GM18868 (cell line): ENCODE results near the gene TPPP.
"Not testable (repeated sequence)": the region's sequence is repeated elsewhere in the genome, so short reads cannot be mapped to it uniquely, and the experiment has no call there.

Source experiments
- ATAC-seq: cut with Tn5 transposase; IDR thresholded peaks from one replicate; pipeline ENCODE4 v1.9.1; 2021; ENCODE audit warnings: mild to moderate bottlenecking, moderate library complexity; ENCODE audit not compliant: unreplicated experiment

TPPP gene

DNA sequence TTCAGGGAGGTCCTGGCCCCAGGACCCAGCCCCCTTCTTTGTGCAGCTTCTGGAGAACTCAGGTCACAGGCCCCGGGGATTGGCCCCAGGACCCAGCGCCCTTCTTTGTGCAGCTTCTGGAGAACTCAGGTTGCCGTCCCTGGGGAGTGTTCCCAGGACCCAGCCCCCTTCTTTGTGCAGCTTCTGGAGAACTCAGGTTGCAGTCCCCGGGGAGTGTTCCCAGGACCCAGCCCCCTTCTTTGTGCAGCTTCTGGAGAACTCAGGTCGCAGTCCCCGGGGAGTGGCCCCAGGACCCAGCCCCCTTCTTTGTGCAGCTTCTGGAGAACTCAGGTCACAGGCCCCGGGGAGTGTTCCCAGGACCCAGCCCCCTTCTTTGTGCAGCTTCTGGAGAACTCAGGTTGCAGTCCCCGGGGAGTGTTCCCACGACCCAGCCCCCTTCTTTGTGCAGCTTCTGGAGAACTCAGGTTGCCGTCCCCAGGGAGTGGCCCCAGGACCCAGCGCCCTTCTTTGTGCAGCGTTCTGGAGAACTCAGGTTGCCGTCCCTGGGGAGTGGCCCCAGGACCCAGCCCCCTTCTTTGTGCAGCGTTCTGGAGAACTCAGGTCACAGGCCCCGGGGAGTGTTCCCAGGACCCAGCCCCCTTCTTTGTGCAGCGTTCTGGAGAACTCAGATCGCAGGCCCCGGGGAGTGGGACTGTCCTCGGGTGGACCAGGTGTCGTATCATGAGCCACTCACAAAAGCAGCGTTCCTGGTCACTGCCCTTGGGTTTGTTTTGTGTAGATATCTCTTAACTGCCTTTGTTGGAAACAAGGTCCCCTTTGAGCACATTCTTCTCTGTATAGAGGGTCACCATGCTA, 64.6 kb downstream of the TPPP start:
- not testable (repeated sequence) for ATAC-seq

DNA sequence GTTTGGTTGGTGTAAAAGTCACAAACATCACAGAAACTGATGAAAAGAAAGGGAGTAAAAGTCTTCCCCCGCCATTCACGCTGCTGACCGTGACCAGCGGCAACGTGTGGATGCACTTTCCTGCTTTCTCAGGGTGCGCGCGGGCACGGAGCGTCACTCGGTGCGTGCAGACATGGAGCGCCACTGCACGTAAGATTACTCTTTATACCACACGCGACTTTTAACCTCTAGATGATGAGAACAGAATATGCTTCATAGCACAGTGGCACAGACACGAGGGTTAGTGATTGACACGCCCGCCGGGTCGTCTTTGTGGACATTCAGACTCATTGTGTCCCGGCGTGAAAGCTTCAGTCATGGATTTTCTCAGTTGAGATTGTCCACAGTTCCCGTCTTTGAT, 65.3 kb downstream of the TPPP start:
- no peak for ATAC-seq

DNA sequence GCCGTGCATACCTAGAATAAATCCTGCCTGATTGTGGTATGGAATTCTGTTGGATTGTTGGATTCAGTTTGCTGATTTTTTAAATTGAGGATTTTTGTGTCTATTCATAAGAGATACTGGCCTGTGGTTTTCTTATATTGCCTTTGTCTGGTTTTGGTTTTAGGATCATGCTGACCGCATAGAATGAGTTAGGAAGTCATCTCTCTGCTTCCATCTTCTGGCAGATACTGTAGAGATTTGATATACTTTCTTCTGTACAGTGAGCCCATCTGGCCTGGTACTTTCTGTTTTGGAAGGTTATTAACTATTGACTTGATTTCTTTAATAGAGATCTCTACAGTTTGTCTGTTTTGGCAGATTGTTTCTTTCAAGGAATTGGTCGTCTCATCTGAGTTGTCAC, 66.3 kb downstream of the TPPP start:
- ATAC-seq, result no peak

DNA sequence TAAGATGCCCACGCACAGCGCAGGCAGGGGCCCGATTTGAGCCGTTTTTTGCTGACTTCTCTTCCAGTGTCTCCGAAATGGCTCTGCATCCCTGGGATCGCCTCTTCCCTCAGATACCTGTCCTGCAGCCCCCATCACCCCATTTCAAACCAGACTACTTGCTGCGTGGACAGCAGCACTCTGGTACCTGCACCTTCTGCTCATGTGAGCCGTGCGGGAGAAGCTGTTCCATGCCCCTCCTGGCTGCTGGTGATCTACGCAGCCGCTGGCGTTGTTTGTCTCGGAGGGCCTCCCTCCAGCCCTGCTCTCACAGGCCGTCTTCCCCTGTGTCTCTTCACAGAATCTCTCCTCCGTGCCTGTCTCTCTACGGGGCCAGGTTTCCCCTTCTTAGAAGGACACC, 67.6 kb downstream of the TPPP start:
- no peak for ATAC-seq

DNA sequence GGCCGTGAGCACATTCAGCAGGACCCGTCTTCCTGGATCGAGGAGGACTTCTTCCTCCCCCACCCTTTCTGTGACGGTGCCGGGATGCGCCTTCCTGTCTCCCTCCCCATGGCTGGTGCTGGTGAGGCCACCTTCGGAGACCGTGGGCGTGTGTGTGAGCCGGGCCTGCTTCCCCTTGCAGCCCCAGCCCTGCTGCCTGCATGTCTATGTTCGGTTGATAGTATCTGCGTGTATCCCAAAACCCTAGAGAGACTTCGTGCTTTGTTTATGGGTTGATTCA, 68.3 kb downstream of the TPPP start:
- ATAC-seq, result no peak

DNA sequence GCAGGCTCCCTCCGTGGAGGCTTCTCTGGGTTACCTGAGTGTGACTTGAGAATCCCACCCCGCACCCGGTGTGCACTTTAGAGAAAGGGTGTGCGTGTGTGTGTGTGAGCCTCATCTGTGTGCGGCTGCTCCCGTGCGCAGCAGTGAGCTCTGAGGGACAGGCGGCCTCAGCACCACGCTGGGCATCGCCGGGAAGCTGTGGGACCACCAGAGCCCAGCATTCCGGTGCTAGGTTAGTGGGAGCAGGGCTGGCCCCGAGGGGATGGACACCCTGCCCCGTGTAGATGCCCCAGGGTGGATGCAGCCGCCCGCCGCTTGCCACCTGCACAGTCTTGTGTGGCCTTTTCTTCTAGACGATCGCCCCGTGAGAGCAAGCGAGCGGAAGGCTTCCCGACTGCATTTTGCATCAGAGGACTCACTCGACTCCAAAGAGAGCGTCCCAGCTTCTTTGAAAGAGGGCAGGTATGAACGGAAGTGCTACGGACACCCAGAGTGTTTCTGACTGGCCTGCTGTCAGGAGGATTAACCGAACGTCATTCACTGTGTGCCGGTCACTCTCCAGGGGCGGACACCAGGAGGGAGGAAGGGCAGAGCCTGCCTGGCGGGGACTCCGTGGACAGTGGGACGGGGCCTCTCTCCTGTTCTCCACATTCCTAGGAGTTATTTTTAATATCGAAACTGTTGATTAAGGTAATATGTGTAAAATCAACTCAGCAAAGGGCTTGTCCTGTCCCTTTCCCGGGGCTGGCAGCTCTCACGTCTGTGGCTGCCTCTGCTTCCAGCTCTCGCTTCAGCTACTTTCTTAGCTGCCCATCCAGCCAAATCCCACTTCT, 68.8 kb downstream of the TPPP start:
- ATAC-seq, result no peak

DNA sequence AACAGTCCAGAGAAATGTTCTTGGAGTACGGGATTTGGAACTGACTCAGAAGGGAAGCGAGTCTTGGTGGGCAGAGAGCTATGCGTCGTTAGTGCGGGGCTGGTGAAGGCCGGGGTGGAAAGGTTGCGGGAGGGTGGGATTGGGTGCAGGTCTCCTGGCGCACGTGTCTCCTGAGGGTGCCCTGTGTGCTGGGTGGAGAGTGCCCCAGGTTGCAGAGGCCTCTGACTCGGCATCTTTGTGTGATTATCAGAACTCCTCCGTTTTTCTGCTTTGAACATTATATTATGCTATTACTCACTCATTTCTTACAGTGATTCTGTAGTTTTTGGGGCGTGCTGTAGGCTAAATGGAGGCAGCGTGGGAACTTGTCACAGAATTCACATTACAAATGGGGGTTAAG, 69.6 kb downstream of the TPPP start:
- ATAC-seq, result no peak

DNA sequence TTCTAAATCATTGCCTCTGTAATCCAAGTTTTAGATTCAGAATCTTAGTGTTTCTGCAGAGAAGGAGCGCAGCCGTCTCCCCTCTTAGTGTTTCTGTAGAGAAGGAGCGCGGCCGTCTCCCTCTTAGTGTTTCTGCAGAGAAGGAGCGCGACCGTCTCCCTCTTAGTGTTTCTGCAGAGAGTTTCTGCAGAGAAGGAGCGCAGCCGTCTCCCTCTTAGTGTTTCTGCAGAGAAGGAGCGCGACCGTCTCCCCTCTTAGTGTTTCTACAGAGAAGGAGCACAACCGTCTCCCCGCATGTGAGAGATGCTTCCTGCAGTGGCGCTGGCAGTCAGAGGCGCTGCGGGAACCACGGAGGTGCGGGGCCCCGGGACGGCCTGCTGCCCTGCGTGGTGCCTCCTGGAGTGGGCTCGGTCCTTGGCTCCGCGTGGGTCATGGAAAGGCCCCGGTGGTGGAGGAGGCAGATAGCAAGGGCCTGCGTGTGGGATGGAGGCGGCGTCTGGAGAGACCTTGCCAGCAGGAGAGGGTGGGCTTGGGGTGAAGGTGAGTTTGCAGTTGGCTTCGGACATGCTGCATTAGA, 70.1 kb downstream of the TPPP start:
- ATAC-seq, result no peak

DNA sequence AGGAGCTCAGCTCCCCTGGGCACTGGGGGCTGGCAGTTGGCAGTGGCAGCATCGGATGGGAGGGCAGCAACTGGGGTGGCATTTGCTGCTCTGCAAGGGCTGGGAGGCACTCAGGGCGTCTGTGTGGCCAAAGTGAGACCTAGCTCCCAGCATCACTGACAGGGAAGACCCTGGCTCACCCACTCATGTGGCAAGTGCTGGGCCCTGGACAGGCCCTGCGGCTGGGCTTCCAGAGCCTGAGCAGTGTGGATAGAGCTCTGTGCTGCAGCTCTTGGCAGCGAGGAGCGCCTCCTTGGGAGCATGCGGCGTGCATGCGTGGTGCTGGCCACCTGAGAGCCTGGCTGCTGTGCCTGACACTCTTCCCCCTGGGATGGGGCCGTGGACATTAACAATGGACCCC, 70.8 kb downstream of the TPPP start:
- ATAC-seq, result no peak

DNA sequence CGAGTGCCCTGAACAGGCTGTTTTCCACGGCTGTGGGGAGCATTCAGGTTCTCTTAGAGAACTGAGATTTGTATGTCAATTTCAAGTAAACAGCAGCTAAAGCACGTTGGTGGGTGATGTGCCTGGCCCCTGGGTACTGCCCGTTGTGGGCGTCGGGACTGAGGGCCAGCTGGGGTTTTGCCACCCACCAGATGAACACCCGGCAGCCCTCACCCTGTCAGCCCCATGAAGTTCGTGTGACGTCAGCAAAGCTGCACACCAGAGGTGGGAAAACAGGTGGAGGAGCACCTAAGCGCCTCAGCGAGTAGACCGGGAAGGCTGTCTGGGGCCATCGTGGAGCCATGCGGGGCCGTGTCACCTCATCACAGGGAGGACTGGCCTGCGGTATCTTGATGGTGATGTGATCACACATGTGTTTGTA, 71.8 kb downstream of the TPPP start:
- no peak for ATAC-seq

DNA sequence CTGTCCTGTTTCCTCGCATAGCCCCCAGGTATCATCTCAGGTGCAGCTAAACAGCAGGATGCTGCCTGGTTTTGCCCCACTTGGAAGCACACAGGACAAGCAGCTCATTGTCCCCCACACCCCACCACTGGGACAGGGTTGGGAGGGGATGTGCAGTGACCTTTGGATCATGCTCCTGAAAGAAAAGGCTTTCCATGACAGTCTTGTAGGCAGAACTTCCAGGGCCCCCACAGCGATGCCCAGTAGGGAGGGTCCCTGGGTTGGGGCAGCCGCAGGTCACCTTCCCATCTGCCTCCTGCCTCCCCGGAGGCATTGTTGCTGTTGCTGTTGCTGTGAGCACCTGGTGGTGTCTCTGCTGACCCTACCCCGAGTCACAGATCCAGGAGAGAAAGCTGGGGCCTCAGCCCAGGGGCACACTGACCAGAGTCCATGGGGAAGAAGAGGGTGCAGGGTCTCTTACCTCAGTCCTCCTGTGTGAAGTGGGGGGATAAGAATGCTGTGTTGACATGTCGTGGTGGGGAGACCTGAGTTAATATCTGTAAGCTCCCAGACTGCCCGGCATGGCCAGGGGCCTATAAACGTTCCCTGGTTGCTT, 72.5 kb downstream of the TPPP start:
- ATAC-seq, result no peak

DNA sequence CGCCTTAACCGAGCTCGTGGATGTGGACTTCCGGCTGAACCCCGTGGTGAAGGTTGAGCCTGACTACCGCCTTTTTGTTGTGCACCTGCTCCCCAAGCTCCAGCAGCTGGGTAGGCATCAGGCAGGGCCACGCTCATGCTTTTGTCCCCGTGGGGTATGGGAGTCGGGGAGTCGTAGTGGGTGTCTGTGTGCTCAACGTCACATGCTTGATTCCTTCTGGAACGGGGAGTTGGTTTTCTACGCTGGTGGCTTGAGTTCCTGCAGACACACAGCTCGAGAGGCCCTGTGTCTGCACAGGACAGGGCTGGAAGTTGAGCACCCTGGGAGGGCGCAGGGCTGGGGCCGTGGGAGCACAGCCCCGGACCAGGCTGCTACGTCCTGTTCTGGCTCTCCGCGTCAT, 73.0 kb downstream of the TPPP start:
- no peak for ATAC-seq

DNA sequence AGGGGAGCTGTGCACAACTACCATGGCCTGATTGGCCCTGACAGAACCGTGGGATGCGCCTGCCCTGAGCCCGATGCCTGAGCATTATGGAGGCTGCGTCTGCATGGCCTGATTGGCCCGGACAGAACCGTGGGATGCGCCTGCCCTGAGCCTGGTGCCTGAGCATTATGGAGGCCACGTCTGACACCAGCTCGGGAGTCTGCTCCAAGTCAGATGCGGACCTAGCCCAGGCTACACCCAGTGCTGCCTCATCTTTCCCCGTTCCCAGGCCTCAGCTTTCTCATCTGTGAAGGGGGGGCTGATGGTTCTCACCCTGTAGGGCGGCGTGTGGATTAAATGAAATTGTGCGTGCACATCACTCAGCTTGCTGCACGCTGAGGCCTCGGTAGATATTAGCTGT, 73.7 kb downstream of the TPPP start:
- ATAC-seq, result no peak

DNA sequence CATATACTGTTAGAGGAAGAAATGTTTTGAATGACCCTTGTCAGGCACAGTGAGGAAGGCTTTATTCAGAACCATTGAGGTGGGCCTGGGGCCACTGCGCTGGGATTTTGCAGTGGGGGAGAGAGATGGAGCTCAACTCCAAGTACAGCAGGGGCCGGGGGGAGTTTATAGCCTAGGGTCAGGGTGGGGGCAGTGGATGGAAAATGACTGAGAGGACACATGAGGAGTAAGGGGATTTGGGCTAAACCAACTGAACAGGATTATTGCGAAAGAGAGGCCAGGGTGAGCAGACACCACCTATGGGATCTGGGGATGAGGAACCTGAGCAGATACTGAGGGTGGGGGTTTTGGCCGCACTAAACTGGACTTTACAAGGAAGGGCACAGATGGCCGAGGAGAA, 74.7 kb downstream of the TPPP start:
- no peak for ATAC-seq

DNA sequence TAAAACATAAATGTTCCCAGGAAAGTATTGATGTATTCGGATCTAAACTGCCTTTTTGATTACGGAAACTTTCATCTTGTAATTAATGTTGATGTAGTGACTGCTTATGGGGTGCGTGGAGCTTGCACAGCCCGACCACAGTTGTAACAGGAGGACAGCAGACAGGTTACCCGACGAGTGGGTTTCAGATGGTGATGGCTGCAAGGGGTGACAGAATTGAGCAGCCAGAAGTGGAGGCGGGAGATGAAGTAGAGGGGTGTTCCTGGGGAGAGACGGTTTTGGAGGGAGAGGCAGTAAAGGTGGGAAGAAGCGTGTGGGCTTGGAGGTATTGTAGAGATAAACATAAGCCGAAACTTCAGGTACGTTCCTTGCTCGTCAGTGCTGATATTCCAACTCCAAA, 75.3 kb downstream of the TPPP start:
- no peak for ATAC-seq

DNA sequence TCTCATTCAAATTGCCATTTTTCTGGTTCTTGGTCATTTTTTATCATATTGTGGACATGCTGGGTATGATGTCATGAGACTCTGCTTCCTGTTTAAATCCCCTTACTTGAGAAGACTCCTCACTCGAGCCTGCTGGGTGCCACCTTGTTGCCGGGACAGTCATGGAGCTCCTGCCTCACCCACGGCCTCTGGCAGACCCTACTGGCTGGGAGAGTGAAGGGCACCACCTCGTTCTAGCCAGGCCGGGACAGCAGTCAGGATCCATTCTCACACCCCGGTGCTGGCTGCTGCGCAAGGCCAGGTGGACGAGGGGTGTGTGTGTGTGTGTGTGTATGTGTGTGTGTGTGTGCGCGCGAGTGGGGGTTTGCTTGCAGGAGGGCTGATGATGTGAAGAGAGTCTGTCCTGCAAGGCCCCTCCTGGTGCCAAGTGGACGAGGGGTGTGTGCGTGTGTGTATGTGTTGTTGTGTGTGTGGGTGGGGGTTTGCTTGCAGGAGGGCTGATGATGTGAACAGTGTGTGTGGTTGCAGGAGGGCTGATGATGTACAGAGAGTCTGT, 76.6 kb downstream of the TPPP start:
- no peak for ATAC-seq

DNA sequence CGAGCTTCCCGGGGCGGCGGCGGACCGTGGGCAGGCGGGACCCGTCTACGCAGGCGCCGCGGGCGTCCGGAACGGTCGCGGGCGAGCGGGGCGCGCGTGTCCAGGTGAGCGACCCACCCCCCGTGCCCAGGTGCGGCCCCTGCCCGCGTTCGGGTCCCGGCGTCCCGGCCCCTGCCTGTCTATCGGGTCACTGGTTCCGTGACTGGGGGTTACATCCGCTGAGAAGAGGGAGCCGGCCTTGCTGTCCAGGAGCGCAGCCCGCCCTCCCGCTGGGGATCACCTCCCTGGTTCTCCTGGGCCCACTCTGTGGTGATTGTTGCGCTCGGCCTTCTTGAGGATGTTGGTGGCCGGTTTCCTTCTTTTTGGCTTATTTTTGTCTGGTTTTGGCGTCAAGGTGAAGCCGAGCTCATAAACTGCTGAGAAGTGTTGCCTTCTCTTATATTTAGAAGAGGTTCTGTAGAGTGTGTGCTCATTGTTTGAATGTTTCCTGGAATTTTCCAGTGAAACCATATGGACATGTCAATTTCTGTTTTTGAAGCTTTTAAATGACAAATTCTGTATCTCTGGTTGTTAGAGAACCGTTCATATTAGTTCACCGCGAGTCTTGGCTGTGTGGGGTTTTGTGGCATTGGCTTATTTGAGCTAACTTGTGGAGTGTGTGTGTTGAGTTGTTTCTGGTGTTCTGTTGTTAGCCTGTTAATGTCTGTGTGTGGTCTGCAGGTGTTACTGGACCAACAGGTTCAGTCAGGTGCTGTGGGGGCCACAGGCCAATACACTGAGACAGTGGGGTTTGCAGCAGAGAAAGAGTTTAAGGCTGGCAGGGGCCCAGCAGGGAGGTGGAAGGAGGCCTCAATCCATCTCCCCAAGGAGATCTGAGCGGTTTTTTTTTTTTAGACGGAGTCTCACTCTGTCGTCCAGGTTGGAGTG, 80.4 kb downstream of the TPPP start:
- ATAC-seq, result peak; percentile 19

DNA sequence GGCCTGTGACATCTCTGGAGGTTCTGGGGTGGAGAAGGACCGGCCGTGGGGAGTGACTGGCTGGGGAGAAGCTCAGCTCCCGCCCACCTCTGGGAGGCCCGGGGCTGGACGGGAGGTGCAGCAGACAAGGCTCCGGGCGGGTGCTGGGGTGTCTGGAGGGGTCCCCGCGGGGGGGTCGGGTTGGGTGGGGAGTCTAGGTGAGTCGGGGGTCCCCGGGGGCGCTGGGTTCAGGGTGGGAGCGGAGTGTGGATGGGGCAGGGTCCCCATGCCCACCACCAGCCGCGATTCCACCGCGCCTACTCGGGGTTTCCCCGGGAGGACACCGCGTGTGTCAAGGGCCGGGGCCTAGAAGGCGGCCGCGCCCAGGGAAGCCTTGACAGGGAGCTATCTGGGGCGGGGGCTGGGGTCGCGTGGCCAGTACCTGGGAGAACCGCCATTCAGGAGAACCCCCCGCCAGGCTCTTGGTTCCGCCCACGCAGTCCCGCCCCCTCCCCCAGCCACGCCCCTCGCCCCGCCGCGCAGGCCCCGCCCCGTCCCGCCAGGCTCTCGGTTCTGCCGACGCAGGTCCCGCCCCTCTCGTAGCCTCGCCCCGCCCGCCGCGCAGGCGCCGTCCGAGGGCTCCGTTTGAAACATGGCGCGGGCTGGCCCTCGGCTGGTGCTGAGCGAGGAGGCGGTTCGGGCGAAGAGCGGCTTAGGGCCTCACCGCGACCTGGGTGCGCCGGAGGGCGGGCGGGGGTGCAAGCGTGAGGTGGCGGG, 81.2 kb downstream of the TPPP start, which contains the start of gene CEP72:
CEP72 (plus strand) TSS at position 610 of the 756 bp plus-strand sequence; CDS start at position 632, 22 bp downstream.
- ATAC-seq, result peak; percentile 84
